Measurements from ENCODE around the gene ELAVL1. TPM values are rescaled to one million over a fixed set of nuclear protein-coding genes. Genes with fewer than 3 reads are reported as not detected.
A peak's percentile ranks its signal among the peaks of the same experiment; 100 is the strongest.
"Not testable (repeated sequence)": the region's sequence is repeated elsewhere in the genome, so short reads cannot be mapped to it uniquely, and the experiment has no call there.

Gene ELAVL1
- total and polyA plus RNA-seq, 5 experiments from 2014 or later: 41.5 to 55.8 (median 55.1) TPM

DNA sequence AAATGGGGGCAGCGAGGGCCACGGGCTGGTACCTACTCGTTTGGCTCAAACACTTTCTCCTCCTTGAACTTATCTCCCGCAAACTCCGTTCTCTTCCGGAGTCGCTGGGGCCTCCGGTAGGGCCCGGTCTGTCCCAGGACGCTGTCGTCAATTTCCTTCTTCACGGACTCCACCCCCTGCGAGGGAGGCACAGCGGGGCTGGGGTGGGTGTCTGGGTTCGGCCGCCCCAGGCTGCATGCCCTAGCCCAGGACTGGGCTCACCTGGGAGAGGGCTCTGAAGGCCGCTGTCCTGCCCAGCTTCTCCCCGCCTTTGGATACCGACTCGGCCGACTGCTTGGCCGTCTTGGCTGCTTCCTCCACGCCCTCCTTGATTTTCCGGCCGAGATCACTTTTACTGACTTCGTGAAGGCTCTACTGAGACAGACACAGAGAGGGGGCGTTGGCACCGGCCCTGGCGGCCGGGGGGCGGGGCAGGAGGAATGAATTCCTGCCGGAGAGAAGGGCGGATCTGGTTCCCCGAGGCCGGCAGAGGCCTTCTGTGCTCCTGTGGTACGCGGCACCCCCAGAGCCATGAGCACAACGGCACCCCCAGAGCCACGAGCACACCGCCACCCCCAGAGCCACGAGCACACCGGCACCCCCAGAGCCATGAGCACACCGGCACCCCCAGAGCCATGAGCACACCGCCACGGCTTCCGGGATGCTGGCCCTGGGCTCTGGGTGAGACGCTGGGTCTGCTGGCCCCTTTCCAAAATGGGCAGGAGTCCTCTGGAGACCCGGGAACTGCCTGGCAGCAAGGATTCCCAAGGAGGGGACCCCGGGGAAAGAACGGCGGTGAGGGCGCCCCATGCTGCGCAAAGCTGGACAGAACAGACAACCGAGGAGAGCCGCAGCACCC, 71.4 kb downstream of the ELAVL1 start:
- H3K4me3 Mint-ChIP-seq: no peak overlapping the region
- H3K27me3 Mint-ChIP-seq: no peaks in the 10 kb centered on the region
- ATAC-seq (no peak), DNase-seq (peak in 1 of 10 donors; percentile 54)
- POLR2A ChIA-PET: no interaction called here
- H3K9me3 Mint-ChIP-seq: no peaks in the 10 kb centered on the region
- H3K27ac Mint-ChIP-seq: no peak overlapping the region
- H3K36me3 Mint-ChIP-seq: peaks cover 0 to 58% (median 12%) of the 10 kb centered on the region in 3 donors
- peaks cover 4 to 16% (median 8%) of the 10 kb centered on the region in 4 donors for H3K4me1 Mint-ChIP-seq

DNA sequence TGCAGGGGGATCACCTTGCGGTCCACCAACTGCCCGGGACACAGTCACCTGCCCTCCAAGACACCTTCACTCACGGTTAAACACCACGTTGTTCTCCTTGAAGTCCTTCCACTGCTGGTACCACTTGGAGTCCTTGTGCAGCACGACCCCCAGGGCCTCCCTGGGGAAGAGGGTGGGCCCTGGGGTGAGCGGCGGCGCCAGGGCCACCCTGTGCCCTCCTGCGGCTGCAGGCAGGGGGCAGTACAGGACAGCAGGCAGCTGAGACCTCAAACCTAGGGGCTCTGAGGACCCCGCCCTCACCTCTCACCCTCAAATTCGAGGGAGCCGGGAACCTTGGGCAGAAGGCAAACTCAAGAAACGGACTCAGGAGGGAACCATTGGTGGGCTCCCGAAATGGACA, 72.0 kb downstream of the ELAVL1 start:
- DNase-seq: no peak

DNA sequence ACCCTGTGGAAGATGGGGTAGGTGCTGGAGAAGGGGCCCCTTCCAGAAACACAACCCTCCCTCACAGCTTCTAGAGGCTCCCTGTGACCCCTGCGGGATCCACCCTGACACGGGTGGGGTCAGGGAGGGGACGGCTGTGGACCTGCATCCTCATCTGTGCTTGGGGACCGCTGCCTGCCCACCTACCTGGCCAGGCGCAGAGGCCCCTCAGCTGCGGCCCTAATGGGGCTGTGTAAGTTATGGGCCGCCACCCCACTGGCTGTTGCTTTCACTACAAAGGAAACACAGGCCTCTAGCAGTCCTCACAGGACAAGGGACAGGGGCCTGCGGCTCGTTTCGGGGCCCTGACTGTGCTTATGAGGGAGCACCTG, 72.5 kb downstream of the ELAVL1 start:
- ATAC-seq (no peak), DNase-seq (no peak)
- Mint-ChIP-seq H3K4me1 (peaks cover 4 to 19% (median 7%) of the 10 kb centered on the region in 4 donors), H3K4me3 (no peak overlapping the region), H3K36me3 (peaks cover 0 to 49% (median 9%) of the 10 kb centered on the region in 3 donors), H3K27ac (peak overlapping the region in 1 of 10 donors; percentile 29), H3K9me3 (no peaks in the 10 kb centered on the region), H3K27me3 (no peaks in the 10 kb centered on the region)
- POLR2A ChIA-PET: no interaction called here

More for the DNA sequence above, 72.0 kb downstream of the ELAVL1 start:
- peak overlapping the region in 1 of 10 donors; percentile 29 for H3K27ac Mint-ChIP-seq
- ATAC-seq: no peak
- no peaks in the 10 kb centered on the region for H3K9me3 Mint-ChIP-seq
- H3K4me1 Mint-ChIP-seq: peaks cover 4 to 16% (median 7%) of the 10 kb centered on the region in 4 donors
- POLR2A ChIA-PET: no interaction called here
- no peaks in the 10 kb centered on the region for H3K27me3 Mint-ChIP-seq
- no peak overlapping the region for H3K4me3 Mint-ChIP-seq
- peaks cover 0 to 52% (median 9%) of the 10 kb centered on the region in 3 donors for H3K36me3 Mint-ChIP-seq

DNA sequence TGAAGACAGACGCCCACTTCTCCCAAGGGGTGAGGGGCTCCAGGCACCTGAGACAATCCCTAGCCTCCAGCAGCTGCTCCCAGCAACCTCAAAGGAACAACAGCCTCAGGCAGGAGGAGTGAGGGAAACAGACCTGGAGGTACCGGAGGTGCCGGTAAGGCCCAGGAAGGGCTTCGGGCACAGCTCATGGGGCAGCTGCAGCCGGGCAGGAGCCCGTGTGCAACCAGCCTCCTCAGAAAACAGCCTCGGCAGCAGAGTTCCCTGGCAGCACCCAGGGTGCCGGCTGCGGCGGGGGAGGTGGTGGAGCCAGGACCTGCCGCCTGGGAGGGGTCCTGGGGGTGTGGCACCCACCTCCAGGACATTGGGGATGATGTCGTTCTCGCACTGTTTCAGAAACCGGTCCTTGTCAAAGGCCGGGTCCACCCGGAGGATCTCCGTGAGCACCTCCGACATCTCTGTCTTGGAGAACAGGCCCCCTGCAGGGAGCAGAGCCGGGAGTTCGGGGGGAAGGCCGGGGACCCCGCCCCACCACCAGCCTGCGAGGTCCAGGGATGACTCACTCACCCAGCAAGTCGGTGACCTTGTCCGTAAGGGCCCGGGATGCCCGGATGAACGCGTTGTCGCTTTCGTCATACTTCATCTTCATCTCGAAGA, 73.0 kb downstream of the ELAVL1 start:
- DNase-seq: no peak
- H3K27me3 Mint-ChIP-seq: no peaks in the 10 kb centered on the region
- POLR2A ChIA-PET: interaction anchor here (4.4 kb wide), 1 partner anchor 12 kb away, joined by 21 read pairs; the partner anchor contains the start of gene TIMM44
- no peaks in the 10 kb centered on the region for H3K9me3 Mint-ChIP-seq
- no peak overlapping the region for H3K4me3 Mint-ChIP-seq
- H3K27ac Mint-ChIP-seq: no peak overlapping the region
- peaks cover 0 to 44% (median 9%) of the 10 kb centered on the region in 3 donors for H3K36me3 Mint-ChIP-seq
- H3K4me1 Mint-ChIP-seq: peaks cover 4 to 20% (median 7%) of the 10 kb centered on the region in 4 donors
- ATAC-seq: no peak

DNA sequence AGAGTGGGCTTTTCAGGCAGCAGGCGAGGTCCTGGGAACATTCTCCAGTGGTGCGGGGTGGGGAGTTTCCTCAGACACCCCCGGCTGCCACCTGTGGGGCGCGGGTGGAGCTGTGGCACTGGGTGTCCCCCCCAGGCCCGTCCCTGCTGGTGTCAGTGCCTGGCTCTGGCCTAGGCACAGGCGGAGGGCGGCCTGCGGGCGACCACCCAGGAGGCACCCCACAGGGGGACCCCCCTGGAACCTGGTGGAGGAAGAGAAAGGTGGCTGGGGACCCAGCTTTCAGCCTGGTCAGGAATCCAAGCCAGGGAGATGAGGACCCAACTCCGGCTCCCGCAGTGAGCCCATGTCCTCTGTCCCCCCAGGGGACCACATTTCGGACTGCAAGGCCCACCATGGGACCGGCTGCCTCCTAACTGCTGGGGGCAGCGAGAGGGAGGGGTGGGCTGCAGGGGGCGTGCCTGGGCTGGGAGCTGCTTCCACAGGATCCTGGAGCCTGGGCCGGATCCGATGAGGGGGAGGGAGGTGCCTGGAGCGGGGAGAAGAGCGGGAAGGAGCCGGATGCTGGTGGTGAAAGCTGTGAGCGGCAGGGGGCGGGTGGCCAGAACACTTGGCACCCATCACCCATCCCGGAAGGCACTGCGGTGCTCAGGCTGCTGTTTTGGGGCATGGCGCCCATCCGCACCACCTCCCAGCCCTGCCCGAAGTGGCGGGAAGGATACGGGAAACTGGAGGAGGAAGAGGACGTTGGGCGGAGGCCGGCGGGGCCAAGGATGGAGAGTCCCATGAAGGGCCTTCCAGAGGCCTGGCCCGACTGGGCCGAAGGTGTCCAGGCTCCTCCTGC, 74.0 kb downstream of the ELAVL1 start:
- ATAC-seq (no peak), DNase-seq (no peak)
- H3K4me3 Mint-ChIP-seq: no peak overlapping the region
- peaks cover 0 to 38% (median 9%) of the 10 kb centered on the region in 3 donors for H3K36me3 Mint-ChIP-seq
- H3K27ac Mint-ChIP-seq: peak overlapping the region in 1 of 10 donors; percentile 40
- no peaks in the 10 kb centered on the region for H3K27me3 Mint-ChIP-seq
- POLR2A ChIA-PET: interaction anchor here (4.4 kb wide), 1 partner anchor 12 kb away, joined by 21 read pairs; the partner anchor contains the start of gene TIMM44
- peaks cover 5 to 23% (median 10%) of the 10 kb centered on the region in 4 donors for H3K4me1 Mint-ChIP-seq
- H3K9me3 Mint-ChIP-seq: no peaks in the 10 kb centered on the region

DNA sequence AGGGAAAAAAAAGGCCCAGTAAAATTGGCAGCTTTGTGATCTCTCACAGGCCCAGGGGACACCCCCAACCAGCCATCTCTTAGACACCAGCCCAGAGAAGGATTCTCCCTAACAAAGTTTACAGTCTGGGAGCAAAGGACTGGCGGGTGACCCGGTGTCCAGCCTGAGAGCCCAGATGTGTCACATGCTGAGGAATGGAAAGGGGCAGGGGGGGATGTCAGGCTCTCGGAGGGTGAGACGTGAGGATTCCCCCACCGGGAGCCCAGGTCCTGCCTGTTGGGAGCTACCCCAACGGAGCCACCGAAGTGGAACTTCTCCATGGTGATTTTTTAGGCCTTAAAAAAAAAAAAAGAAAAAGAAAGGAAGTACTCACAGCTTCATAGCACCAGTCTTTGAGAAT, 74.7 kb downstream of the ELAVL1 start:
- POLR2A ChIA-PET: interaction anchor here (4.4 kb wide), 1 partner anchor 13 kb away, joined by 21 read pairs; the partner anchor contains the start of gene TIMM44
- no peaks in the 10 kb centered on the region for H3K9me3 Mint-ChIP-seq
- peaks cover 7 to 25% (median 12%) of the 10 kb centered on the region in 4 donors for H3K4me1 Mint-ChIP-seq
- H3K4me3 Mint-ChIP-seq: no peak overlapping the region
- ATAC-seq (no peak), DNase-seq (no peak)
- H3K27ac Mint-ChIP-seq: no peak overlapping the region
- H3K36me3 Mint-ChIP-seq: peaks cover 0 to 31% (median 8%) of the 10 kb centered on the region in 3 donors
- no peaks in the 10 kb centered on the region for H3K27me3 Mint-ChIP-seq

DNA sequence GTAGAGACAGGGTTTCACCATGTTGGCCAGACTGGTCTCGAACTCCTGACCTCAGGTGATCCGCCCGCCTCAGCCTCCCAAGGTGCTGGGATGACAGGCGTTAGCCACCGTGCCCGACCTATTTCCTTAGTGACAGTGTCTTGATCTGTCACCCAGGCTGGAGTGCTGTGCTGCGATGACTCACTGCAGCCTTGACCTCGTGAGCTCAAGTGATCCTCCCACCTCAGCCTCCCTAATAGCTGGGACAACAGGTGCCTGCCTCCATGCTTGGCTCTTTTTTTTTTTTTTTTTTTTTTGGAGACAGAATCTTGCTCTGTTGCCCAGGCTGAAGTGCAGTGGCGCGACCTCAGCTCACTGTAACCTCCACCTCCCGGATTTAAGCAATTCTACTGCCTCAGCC, 75.4 kb downstream of the ELAVL1 start:
- peak overlapping the region in 3 of 10 donors; percentile 66 to 88 (median 79) for H3K27ac Mint-ChIP-seq
- POLR2A ChIA-PET: interaction anchor here (2.0 to 4.4 kb wide), 2 partner anchors 9 to 14 kb away, joined by 5 to 21 read pairs; partner anchors contain the start of genes SNAPC2 and TIMM44

DNA sequence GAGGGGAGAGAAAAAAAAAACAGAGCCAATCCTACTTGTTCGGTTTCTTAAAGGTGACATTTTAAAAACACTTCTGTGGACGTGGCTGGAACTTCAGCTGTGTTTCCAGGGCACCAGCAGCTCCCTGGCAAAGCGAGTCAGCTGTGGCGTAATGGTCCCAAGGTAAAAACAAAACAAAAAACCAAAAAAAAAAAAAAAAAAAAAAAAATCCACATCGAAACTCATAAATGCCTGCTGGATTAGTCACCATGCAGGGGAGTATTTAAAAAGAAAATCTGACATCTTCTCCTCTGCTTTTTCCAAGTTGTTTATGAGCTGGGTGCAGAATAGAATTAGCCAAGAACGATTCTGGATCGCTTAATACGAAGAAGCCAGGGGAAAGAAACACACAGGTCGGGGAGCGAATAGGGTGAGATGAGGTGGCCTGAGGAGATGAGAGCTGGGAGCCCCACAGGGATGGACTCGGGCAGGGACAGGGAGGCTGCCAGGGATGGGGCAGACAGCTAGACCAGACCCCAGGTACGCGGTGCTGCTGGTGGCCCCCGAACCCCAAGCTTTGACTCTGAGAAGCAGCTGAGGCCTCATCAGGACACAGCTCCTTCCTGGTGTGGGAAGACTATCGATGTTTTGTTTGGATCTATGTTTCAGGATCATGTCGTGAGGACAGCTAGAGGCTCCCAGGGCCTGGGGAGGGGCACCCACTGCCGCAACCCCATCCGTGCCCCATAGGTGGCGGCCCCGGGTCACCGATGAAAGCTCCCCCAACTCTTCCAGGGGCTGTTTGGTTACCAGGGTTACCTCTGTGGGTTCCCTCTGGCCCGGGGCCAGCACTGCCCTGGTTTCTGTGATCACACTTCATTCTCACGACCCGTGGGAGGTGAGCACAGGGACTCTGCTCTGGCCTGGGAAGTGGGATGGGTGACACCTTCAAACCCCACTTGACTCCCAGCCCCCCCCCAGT, 76.4 kb downstream of the ELAVL1 start:
- ATAC-seq (peak; percentile 48 to 73), DNase-seq (peak; percentile 55 to 87 (median 78))
- Mint-ChIP-seq H3K4me3 (peak overlapping the region in 4 of 10 donors; percentile 2 to 56 (median 13)), H3K9me3 (peaks cover 0 to 2% (median 0%) of the 10 kb centered on the region in 9 donors), H3K27ac (peak overlapping the region in 7 of 10 donors; percentile 62 to 88 (median 79)), H3K4me1 (peaks cover 11 to 25% (median 14%) of the 10 kb centered on the region in 4 donors), H3K36me3 (peaks cover 0 to 19% (median 2%) of the 10 kb centered on the region in 3 donors), H3K27me3 (peaks cover 0 to 1% (median 0%) of the 10 kb centered on the region in 5 donors)
- POLR2A ChIA-PET: interaction anchor here (0.6 to 4.4 kb wide), 6 partner anchors 8 to 1779 kb away, joined by 3 to 21 read pairs (median 4); partner anchors contain the start of genes ELAVL1, SNAPC2 and TIMM44

More for the DNA sequence above, 75.4 kb downstream of the ELAVL1 start:
- not testable (repeated sequence) for DNase-seq, H3K4me3 Mint-ChIP-seq, H3K9me3 Mint-ChIP-seq, H3K27me3 Mint-ChIP-seq, ATAC-seq
- H3K36me3 Mint-ChIP-seq: peaks cover 0 to 23% (median 4%) of the 10 kb centered on the region in 3 donors
- peaks cover 9 to 24% (median 13%) of the 10 kb centered on the region in 4 donors for H3K4me1 Mint-ChIP-seq

DNA sequence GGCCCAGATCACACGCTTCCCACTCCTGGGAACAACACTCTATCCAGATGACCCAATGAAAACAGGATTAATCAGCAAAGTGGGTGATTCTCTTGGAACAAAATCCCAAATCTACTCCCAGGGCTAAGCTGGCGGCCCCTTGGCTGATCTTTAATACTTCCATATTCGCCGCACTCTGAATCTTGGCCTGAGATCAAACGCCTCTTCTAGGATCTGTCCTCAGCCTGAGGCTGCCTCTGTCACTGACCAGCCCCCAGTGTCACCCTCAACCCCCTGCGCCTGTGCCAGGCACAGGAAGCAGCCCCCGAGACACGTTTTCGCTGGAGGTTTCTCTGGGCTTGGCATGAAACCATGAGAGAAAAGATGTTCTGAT, 77.1 kb downstream of the ELAVL1 start:
- peaks cover 0 to 15% (median 2%) of the 10 kb centered on the region in 3 donors for H3K36me3 Mint-ChIP-seq
- H3K27ac Mint-ChIP-seq: peak overlapping the region in 4 of 10 donors; percentile 43 to 88 (median 78)
- ATAC-seq: no peak
- DNase-seq: no peak
- peaks cover 0 to 2% (median 0%) of the 10 kb centered on the region in 9 donors for H3K9me3 Mint-ChIP-seq
- POLR2A ChIA-PET: interaction anchor here (0.9 to 4.4 kb wide), 2 partner anchors 9 to 16 kb away, joined by 3 to 21 read pairs; partner anchors contain the start of gene TIMM44
- peaks cover 11 to 25% (median 15%) of the 10 kb centered on the region in 4 donors for H3K4me1 Mint-ChIP-seq
- peak overlapping the region in 7 of 10 donors; percentile 2 to 63 (median 48) for H3K4me3 Mint-ChIP-seq
- H3K27me3 Mint-ChIP-seq: peaks cover 0 to 1% (median 0%) of the 10 kb centered on the region in 5 donors

DNA sequence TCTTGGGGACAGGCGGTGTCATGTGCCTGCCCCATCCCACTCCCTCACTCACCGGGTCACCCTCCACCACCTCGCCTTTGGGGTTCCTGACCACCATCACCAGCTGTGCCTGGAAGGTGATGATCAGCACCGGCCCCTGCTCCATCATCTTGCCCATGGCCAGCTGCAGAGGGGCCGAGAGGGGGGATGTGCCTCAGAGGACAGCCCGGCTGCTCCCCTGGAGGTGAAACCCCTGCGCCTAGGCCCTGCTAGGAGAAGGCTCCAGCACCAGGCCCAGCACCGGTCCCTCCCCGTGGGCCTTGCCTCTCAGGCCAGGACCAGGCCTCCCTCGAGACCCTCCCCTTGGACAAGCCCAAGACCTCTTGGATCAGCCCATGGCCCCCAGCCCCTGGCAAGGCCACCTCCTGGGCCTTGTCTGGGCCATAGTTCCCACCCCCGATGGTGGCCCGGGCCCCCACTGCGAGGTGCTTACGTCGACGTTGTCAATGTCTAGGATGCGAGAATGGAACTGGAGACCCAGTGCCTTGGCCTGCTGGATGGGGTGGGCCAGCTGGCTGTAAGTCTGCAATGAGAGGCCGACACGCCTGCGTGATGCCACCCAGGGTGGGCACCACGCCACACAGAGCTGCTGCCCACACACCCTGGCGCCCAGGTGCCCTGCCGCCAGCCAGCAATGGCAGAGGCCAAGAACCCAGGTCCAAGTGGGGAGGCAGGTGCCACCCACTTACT, 77.7 kb downstream of the ELAVL1 start:
- peaks cover 11 to 30% (median 20%) of the 10 kb centered on the region in 4 donors for H3K4me1 Mint-ChIP-seq
- peaks cover 0 to 1% (median 0%) of the 10 kb centered on the region in 5 donors for H3K27me3 Mint-ChIP-seq
- ATAC-seq: no peak
- peak overlapping the region in 3 of 10 donors; percentile 20 to 88 (median 83) for H3K27ac Mint-ChIP-seq
- peaks cover 0 to 2% (median 0%) of the 10 kb centered on the region in 9 donors for H3K9me3 Mint-ChIP-seq
- peak in 1 of 10 donors; percentile 17 for DNase-seq
- H3K36me3 Mint-ChIP-seq: peaks cover 0 to 17% (median 2%) of the 10 kb centered on the region in 3 donors
- POLR2A ChIA-PET: interaction anchor here (1.2 to 2.2 kb wide), 2 partner anchors 16 to 24 kb away, joined by 5 to 15 read pairs; partner anchors contain the start of genes MAP2K7 and TIMM44
- peak overlapping the region in 4 of 10 donors; percentile 4 to 28 (median 21) for H3K4me3 Mint-ChIP-seq

Measured in naive thymus-derived CD8-positive, alpha-beta T cell (primary cell).